ENCODE measurements around the gene CHRM2.

DNA sequence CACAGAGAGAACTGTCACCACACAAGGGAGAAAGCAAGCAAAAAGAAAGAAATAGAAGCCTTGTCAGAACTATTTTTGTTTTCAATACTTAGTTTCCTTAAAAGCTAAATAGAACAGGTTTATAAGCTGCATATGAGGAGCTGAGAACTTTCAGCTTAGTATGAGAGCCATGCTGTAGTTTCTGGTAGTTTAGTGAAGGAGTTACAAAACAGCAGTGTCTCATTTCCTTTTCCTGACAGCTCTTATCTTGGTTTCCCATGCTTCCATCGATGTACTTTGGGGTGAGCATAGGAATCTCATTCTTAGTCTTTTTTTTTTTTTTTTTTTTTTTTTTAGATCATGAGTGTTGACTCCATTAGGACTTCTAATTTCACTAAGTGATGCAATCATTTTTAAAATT lies 8.6 kb upstream of the CHRM2 start:
- TF ChIP-seq, protein P1, sequence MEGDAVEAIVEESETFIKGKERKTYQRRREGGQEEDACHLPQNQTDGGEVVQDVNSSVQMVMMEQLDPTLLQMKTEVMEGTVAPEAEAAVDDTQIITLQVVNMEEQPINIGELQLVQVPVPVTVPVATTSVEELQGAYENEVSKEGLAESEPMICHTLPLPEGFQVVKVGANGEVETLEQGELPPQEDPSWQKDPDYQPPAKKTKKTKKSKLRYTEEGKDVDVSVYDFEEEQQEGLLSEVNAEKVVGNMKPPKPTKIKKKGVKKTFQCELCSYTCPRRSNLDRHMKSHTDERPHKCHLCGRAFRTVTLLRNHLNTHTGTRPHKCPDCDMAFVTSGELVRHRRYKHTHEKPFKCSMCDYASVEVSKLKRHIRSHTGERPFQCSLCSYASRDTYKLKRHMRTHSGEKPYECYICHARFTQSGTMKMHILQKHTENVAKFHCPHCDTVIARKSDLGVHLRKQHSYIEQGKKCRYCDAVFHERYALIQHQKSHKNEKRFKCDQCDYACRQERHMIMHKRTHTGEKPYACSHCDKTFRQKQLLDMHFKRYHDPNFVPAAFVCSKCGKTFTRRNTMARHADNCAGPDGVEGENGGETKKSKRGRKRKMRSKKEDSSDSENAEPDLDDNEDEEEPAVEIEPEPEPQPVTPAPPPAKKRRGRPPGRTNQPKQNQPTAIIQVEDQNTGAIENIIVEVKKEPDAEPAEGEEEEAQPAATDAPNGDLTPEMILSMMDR (IDR thresholded peaks at IDR 0.05), result no peak
- TF ChIP-seq POLR2A (IDR thresholded peaks at IDR 0.05) (no peak), POLR2AphosphoS5 (IDR thresholded peaks at IDR 0.05) (no peak)
